Ishikawa (cell line): ENCODE data around the gene SIMC1.

Source experiments
- CEBPB ChIP-seq: IDR thresholded peaks from 2 replicates; pipeline ENCODE4 v1.6.1; 2012
- CREB1 ChIP-seq: IDR thresholded peaks from 2 replicates; pipeline ENCODE4 v1.6.1; 2012; ENCODE audit warnings: low read depth
- EGR1 ChIP-seq: IDR thresholded peaks from 2 replicates; pipeline ENCODE4 v1.6.1; 2012
- EP300 ChIP-seq: IDR thresholded peaks from 2 replicates; pipeline ENCODE4 v1.6.1; 2012; ENCODE audit warnings: borderline replicate concordance
- FOXM1 ChIP-seq: IDR thresholded peaks from 2 replicates; pipeline ENCODE4 v1.6.1; 2012; ENCODE audit warnings: low read depth, borderline replicate concordance
- NFIC ChIP-seq: IDR thresholded peaks from 2 replicates; pipeline ENCODE4 v1.6.1; 2012
- RAD21 ChIP-seq: IDR thresholded peaks from 2 replicates; pipeline ENCODE4 v1.6.1; 2012; ENCODE audit warnings: low read depth
- TAF1 ChIP-seq: IDR thresholded peaks from 2 replicates; pipeline ENCODE4 v1.6.1; 2012; ENCODE audit warnings: low read depth, mild to moderate bottlenecking
- TCF12 ChIP-seq: IDR thresholded peaks from 2 replicates; pipeline ENCODE4 v1.6.1; 2012; ENCODE audit warnings: low read depth
- TEAD4 ChIP-seq: IDR thresholded peaks from 2 replicates; pipeline ENCODE4 v1.6.1; 2012
- YY1 ChIP-seq: IDR thresholded peaks from 2 replicates; pipeline ENCODE4 v1.6.1; 2012; ENCODE audit warnings: low read depth
- ZBTB7A ChIP-seq: IDR thresholded peaks from 2 replicates; pipeline ENCODE4 v1.6.1; 2012; ENCODE audit warnings: low read depth
- TF ChIP-seq, protein P1 (sequence below): IDR thresholded peaks from 2 replicates; pipeline ENCODE4 v1.6.1; 2012; ENCODE audit warnings: low read depth, mild to moderate bottlenecking
- TF ChIP-seq, protein P2 (sequence below): IDR thresholded peaks from 2 replicates; pipeline ENCODE4 v1.6.1; 2012
- TF ChIP-seq, protein P3 (sequence below): IDR thresholded peaks from 2 replicates; pipeline ENCODE4 v1.6.1; 2012

Gene SIMC1

DNA sequence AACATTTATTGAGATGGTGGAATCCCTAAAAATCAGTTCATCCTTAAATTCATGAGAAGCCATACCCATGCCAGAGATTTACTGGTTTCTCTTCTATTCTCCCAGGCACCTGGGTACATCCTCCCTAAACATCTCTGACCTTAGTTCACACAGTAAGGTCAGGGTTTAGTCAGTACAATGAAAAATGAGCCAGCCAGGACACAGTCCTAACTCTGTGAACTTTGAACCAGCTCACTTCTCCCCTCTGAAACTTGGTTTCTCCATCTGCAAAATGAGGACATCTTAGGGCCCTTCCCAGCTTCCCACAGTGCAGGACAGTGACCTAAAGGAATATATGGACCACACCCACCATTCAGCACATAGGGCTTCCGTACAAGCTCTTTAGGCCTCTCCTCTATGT lies 148.3 kb downstream of the SIMC1 start:
- TF ChIP-seq NFIC (no peak), EP300 (no peak), CEBPB (no peak), ZBTB7A (no peak), CREB1 (no peak), TCF12 (no peak), EGR1 (no peak), FOXM1 (no peak), TAF1 (no peak), TEAD4 (no peak), YY1 (no peak), RAD21 (no peak)
- TF ChIP-seq, protein P1, sequence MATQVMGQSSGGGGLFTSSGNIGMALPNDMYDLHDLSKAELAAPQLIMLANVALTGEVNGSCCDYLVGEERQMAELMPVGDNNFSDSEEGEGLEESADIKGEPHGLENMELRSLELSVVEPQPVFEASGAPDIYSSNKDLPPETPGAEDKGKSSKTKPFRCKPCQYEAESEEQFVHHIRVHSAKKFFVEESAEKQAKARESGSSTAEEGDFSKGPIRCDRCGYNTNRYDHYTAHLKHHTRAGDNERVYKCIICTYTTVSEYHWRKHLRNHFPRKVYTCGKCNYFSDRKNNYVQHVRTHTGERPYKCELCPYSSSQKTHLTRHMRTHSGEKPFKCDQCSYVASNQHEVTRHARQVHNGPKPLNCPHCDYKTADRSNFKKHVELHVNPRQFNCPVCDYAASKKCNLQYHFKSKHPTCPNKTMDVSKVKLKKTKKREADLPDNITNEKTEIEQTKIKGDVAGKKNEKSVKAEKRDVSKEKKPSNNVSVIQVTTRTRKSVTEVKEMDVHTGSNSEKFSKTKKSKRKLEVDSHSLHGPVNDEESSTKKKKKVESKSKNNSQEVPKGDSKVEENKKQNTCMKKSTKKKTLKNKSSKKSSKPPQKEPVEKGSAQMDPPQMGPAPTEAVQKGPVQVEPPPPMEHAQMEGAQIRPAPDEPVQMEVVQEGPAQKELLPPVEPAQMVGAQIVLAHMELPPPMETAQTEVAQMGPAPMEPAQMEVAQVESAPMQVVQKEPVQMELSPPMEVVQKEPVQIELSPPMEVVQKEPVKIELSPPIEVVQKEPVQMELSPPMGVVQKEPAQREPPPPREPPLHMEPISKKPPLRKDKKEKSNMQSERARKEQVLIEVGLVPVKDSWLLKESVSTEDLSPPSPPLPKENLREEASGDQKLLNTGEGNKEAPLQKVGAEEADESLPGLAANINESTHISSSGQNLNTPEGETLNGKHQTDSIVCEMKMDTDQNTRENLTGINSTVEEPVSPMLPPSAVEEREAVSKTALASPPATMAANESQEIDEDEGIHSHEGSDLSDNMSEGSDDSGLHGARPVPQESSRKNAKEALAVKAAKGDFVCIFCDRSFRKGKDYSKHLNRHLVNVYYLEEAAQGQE, result no peak
- TF ChIP-seq, protein P2, sequence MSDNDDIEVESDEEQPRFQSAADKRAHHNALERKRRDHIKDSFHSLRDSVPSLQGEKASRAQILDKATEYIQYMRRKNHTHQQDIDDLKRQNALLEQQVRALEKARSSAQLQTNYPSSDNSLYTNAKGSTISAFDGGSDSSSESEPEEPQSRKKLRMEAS, result no peak
- TF ChIP-seq, protein P3, sequence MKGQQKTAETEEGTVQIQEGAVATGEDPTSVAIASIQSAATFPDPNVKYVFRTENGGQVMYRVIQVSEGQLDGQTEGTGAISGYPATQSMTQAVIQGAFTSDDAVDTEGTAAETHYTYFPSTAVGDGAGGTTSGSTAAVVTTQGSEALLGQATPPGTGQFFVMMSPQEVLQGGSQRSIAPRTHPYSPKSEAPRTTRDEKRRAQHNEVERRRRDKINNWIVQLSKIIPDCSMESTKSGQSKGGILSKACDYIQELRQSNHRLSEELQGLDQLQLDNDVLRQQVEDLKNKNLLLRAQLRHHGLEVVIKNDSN, result no peak

DNA sequence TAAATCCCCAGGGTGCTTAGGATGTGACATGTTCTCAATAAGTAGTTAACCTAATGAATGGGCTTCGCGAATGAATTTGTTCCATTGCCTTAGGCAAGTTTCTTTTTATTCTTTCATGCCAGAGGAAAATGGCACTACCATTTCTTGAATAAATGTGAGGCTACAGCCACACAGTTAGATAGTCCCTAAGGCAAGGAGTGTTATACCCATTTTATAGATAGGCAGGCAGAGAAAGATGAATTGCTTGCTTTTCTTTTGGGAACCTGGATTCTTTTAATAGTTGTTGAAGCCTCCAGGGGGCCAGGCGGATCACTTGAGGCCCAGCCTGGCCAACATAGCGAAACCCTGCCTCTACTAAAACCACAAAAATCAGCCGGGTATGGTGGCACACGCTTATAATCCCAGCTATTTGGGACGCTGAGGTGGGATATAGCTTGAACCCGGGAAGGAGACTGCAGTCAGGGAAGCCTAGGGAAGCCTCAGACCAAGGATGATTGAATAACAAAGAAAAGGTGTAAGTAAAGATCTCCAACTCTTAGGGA lies 149.2 kb downstream of the SIMC1 start:
- TF ChIP-seq, protein P1, result no peak
- TF ChIP-seq RAD21 (no peak), YY1 (no peak), FOXM1 (no peak), TAF1 (no peak), CEBPB (no peak), EGR1 (no peak), TCF12 (no peak), EP300 (no peak), CREB1 (no peak), TEAD4 (no peak), NFIC (no peak)
- TF ChIP-seq, protein P3, result no peak

DNA sequence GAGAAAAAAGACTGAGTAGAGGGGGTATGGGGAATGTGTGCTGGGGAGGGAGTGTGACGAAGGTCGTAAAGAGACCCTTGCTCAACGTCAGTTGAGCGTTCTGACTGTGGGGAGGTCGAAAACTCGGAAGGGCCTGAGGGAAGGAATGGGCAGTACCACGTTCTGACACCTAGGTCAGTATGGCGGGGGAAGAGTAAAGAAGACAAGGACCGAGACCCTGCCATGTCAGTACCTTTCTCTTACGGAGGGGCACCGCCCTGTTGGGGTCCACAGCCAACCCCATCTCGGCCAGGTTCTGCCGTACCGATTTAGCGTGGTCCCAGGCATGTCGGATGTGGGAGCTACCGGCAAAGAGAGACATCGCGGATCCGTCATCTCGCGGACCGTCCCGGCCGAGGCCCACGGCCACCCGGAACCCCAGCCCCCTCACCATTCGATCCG lies 149.8 kb downstream of the SIMC1 start:
- TF ChIP-seq EGR1 (no peak), YY1 (0 out of 2 replicates have a peak, but pooled peaks have one; percentile 33)

DNA sequence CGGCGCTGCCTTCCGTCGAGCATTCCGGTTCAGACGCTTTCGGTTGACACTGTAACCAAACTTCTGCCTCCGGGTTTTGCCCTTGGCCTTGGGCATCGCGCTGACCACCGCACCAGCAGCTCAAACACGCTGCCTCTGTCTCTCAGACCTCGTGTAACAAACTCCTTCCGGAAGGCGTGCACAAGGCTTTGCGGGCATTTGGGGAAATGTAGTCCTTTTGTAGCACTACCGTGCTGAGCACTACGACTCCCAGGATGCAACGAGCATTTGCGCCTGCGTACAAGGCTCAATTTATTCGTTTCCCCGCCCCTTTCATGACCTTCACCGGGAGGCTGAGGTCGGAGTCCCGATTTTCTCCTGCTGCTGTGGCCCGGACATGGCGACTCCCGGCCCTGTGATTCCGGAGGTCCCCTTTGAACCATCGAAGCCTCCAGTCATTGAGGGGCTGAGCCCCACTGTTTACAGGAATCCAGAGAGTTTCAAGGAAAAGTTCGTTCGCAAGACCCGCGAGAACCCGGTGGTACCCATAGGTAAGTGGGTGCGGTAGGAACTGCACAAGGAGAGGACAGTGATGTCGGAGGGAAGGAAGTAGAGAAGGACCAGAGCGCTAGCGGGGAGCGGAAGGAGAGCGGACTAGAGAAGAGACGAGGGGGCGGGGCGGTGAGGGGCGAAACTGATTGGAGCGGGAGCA lies 150.4 kb downstream of the SIMC1 start, which contains the start of the genes HIGD2A and NOP16:
HIGD2A (plus strand) TSS at position 308 of the 691 bp plus-strand sequence; CDS start at position 377, 69 bp downstream.
NOP16 (minus strand) TSS at position 155 of the 691 bp plus-strand sequence; CDS start at position 96, 59 bp downstream.
- TF ChIP-seq TEAD4, result no peak; the same call in 1 of the 2 replicates
- TF ChIP-seq TAF1, result peak; percentile 66
- TF ChIP-seq EP300, result peak; percentile 44; the same call in 1 of the 2 replicates
- TF ChIP-seq, protein P2, result peak; percentile 99
- TF ChIP-seq, protein P3, result peak; percentile 69
- no peak for TF ChIP-seq EGR1
- TF ChIP-seq NFIC, result 0 out of 2 replicates have a peak, but pooled peaks have one; percentile 20
- TF ChIP-seq YY1, result peak; percentile 76
- TF ChIP-seq RAD21, result no peak
- peak; percentile 79 for TF ChIP-seq TCF12
- TF ChIP-seq, protein P1, result no peak
- TF ChIP-seq ZBTB7A, result no peak
- no peak for TF ChIP-seq CEBPB
- no peak for TF ChIP-seq FOXM1
- no peak for TF ChIP-seq CREB1
